Hepatocyte (in vitro differentiated cells): Measurements from ENCODE around the gene SAFB2. TPM values are rescaled to one million over a fixed set of nuclear protein-coding genes. Genes with fewer than 3 reads are reported as not detected.

ENCODE experiments used
- DNase-seq: peaks from one replicate; pipeline ENCODE4 v3.0.0-alpha.2; 2016; ENCODE audit warnings: low spot score
- H2AFZ ChIP-seq: fragments of 200-600 bp; sonication (generic); 2 replicates; pipeline ENCODE4 v1.6.0; 2016; ENCODE audit warnings: antibody characterized with exemption, mild to moderate bottlenecking
- H3K27ac ChIP-seq: fragments of 200-600 bp; sonication (generic); 2 replicates; pipeline ENCODE4 v1.5.1; 2016; ENCODE audit warnings: mild to moderate bottlenecking
- H3K27me3 ChIP-seq: fragments of 200-600 bp; sonication (generic); 2 replicates; pipeline ENCODE4 v1.6.1; 2016
- H3K36me3 ChIP-seq: fragments of 200-600 bp; sonication (generic); replicated peaks from 2 replicates; pipeline ENCODE4 v1.5.1; 2016; ENCODE audit warnings: low read depth; ENCODE audit not compliant: insufficient read depth
- H3K4me1 ChIP-seq: fragments of 200-600 bp; sonication (generic); 2 replicates; pipeline ENCODE4 v1.5.1; 2016; ENCODE audit warnings: mild to moderate bottlenecking, moderate library complexity; ENCODE audit not compliant: insufficient read depth
- H3K4me2 ChIP-seq: fragments of 200-600 bp; sonication (generic); 2 replicates; pipeline ENCODE4 v1.6.0; 2016
- H3K4me3 ChIP-seq: fragments of 200-600 bp; sonication (generic); 2 replicates; pipeline ENCODE4 v1.5.1; 2016; ENCODE audit warnings: mild to moderate bottlenecking
- H3K79me2 ChIP-seq: fragments of 200-600 bp; sonication (generic); 2 replicates; pipeline ENCODE4 v1.6.0; 2017; ENCODE audit warnings: mild to moderate bottlenecking
- H3K9me2 ChIP-seq: fragments of 200-600 bp; sonication (generic); replicated peaks from 2 replicates; pipeline ENCODE4 v1.6.0; 2017; ENCODE audit warnings: mild to moderate bottlenecking; ENCODE audit not compliant: insufficient read depth
- H3K9me3 ChIP-seq: fragments of 200-600 bp; sonication (generic); 2 replicates; pipeline ENCODE4 v1.5.1; 2016; ENCODE audit warnings: low read depth, mild to moderate bottlenecking
- H4K20me1 ChIP-seq: fragments of 200-600 bp; sonication (generic); 2 replicates; pipeline ENCODE4 v1.6.0; 2016; ENCODE audit warnings: mild to moderate bottlenecking; ENCODE audit not compliant: insufficient read depth, poor library complexity, severe bottlenecking
- CTCF ChIP-seq: fragments of 200-600 bp; sonication (generic); IDR thresholded peaks from 2 replicates; pipeline ENCODE4 v1.5.1; 2016; ENCODE audit warnings: antibody characterized with exemption, mild to moderate bottlenecking; ENCODE audit not compliant: poor library complexity
- EZH2 ChIP-seq: fragments of 200-600 bp; sonication (generic); IDR thresholded peaks from 2 replicates; pipeline ENCODE4 v1.6.1; 2016; ENCODE audit warnings: antibody characterized with exemption, mild to moderate bottlenecking, borderline replicate concordance
- EZH2phosphoT487 ChIP-seq: fragments of 200-600 bp; sonication (generic); IDR thresholded peaks from one replicate; pipeline ENCODE4 v1.6.1; 2018; ENCODE audit warnings: antibody characterized with exemption, mild to moderate bottlenecking, low read depth, moderate library complexity; ENCODE audit not compliant: unreplicated experiment, severe bottlenecking
- WGBS: methylation state at CpG from one replicate; pipeline ENCODE4 v1.1.6; 2016; ENCODE audit warnings: low lambda C conversion rate; ENCODE audit errors: missing lambda C conversion rate; 5-methylcytosine and 5-hydroxymethylcytosine counted together
- polyA plus RNA-seq: library from polyadenylated mRNA; unstranded; fragments of >200 nt; fragmentation: Nextera tagmentation; extraction: Ambion mirVana; gene quantifications from 2 replicates; pipeline ENCODE4 v1.2.1, GENCODE V29; 2016
- small RNA-seq: library from RNA; depleted of rRNA; stranded (forward); fragments of <200 nt; gene quantifications from one replicate; pipeline ENCODE3, GENCODE V24; 2014
- total RNA-seq: library from RNA; depleted of rRNA; stranded (reverse); fragments of >200 nt; gene quantifications from 2 replicates; pipeline ENCODE4 v1.2.3, GENCODE V29; 2014

The SAFB2 gene
- total and polyA plus RNA-seq, 2 experiments from 2014 or later: 21.1 to 42.6 TPM

GRCh38 chr19:5541456-5541855, 81.1 kb downstream of the SAFB2 start:
- Histone ChIP-seq H3K4me1 (peaks cover 3% of the 10 kb centered on the region), H4K20me1 (no peaks in the 10 kb centered on the region), H2AFZ (no peak overlapping the region), H3K27ac (no peak overlapping the region), H3K27me3 (no peaks in the 10 kb centered on the region), H3K4me2 (no peak overlapping the region), H3K9me2 (no peaks in the 10 kb centered on the region), H3K36me3 (no peaks in the 10 kb centered on the region), H3K9me3 (no peaks in the 10 kb centered on the region), H3K79me2 (no peaks in the 10 kb centered on the region), H3K4me3 (no peak overlapping the region)
- WGBS: 91% methylated on average over 7 of the region's 7 CpGs
- no peak for TF ChIP-seq EZH2phosphoT487
- TF ChIP-seq EZH2: no peak
- no peak for TF ChIP-seq CTCF
- no peak for DNase-seq

GRCh38 chr19:5540208-5540607, 82.4 kb downstream of the SAFB2 start:
- WGBS: 88% methylated on average over 10 of the region's 10 CpGs
- H3K4me1 ChIP-seq: peaks cover 8% of the 10 kb centered on the region
- no peaks in the 10 kb centered on the region for H3K36me3 ChIP-seq
- H3K27me3 ChIP-seq: no peaks in the 10 kb centered on the region
- no peaks in the 10 kb centered on the region for H3K79me2 ChIP-seq
- H3K4me3 ChIP-seq: no peak overlapping the region
- DNase-seq: no peak
- H4K20me1 ChIP-seq: no peaks in the 10 kb centered on the region
- no peak overlapping the region for H3K4me2 ChIP-seq
- no peaks in the 10 kb centered on the region for H3K9me3 ChIP-seq
- no peak overlapping the region for H2AFZ ChIP-seq
- H3K9me2 ChIP-seq: no peaks in the 10 kb centered on the region
- TF ChIP-seq EZH2: no peak
- TF ChIP-seq CTCF: no peak
- no peak for TF ChIP-seq EZH2phosphoT487
- no peak overlapping the region for H3K27ac ChIP-seq

GRCh38 chr19:5537870-5538269, 84.7 kb downstream of the SAFB2 start:
- H4K20me1 ChIP-seq: no peaks in the 10 kb centered on the region
- no peaks in the 10 kb centered on the region for H3K9me2 ChIP-seq
- H3K9me3 ChIP-seq: no peaks in the 10 kb centered on the region
- 94% methylated on average over 12 of the region's 12 CpGs for WGBS
- no peak overlapping the region for H3K4me2 ChIP-seq
- H3K4me1 ChIP-seq: peaks cover 8% of the 10 kb centered on the region
- H3K27ac ChIP-seq: no peak overlapping the region
- H2AFZ ChIP-seq: no peak overlapping the region
- no peaks in the 10 kb centered on the region for H3K79me2 ChIP-seq
- no peaks in the 10 kb centered on the region for H3K27me3 ChIP-seq
- H3K4me3 ChIP-seq: no peak overlapping the region
- no peak for DNase-seq
- TF ChIP-seq CTCF (no peak), EZH2 (no peak), EZH2phosphoT487 (no peak)
- H3K36me3 ChIP-seq: no peaks in the 10 kb centered on the region

Small RNAs within 50 kb of the gene (small RNA-seq; reads per million reads assigned to genes)
- gene SNRPEP4: not detected

Other genes with a start within 250 kb of the SAFB2 start
- not detected in 2 replicates for gene ZNRF4, start 167.4 kb downstream of the SAFB2 start, total RNA-seq
- not detected in 2 replicates for gene ZNRF4, start 167.4 kb downstream of the SAFB2 start, polyA plus RNA-seq
- 0.64 and 1.8 TPM in 2 replicates for gene TINCR, start 54.8 kb downstream of the SAFB2 start, total RNA-seq
- gene TINCR, start 54.8 kb downstream of the SAFB2 start, polyA plus RNA-seq: 2.4 and 4.9 TPM in 2 replicates
- gene SAFB, start 307 bp upstream of the SAFB2 start, total RNA-seq: 42.0 and 50.2 TPM in 2 replicates
- 75.8 and 96.3 TPM in 2 replicates for gene SAFB, start 307 bp upstream of the SAFB2 start, polyA plus RNA-seq
- 32.3 and 38.2 TPM in 2 replicates for gene MICOS13, start 57.7 kb upstream of the SAFB2 start, total RNA-seq
- gene MICOS13, start 57.7 kb upstream of the SAFB2 start, polyA plus RNA-seq: 120 and 157 TPM in 2 replicates
- gene HSD11B1L, start 58.3 kb upstream of the SAFB2 start, total RNA-seq: 14.0 and 14.9 TPM in 2 replicates
- gene HSD11B1L, start 58.3 kb upstream of the SAFB2 start, polyA plus RNA-seq: 25.1 and 26.0 TPM in 2 replicates
- 637 and 1,059 TPM in 2 replicates for gene RPL36, start 67.5 kb upstream of the SAFB2 start, total RNA-seq
- 917 and 990 TPM in 2 replicates for gene RPL36, start 67.5 kb upstream of the SAFB2 start, polyA plus RNA-seq
- 61.6 and 63.0 TPM in 2 replicates for gene LONP1, start 97.4 kb upstream of the SAFB2 start, total RNA-seq
- gene LONP1, start 97.4 kb upstream of the SAFB2 start, polyA plus RNA-seq: 79.1 and 79.2 TPM in 2 replicates
- gene CATSPERD, start 97.9 kb upstream of the SAFB2 start, total RNA-seq: not detected in 2 replicates
- not detected in 2 replicates for gene CATSPERD, start 97.9 kb upstream of the SAFB2 start, polyA plus RNA-seq
- 0.13 and 1.2 TPM in 2 replicates for gene PRR22, start 162.0 kb upstream of the SAFB2 start, total RNA-seq
- 2.9 and 5.5 TPM in 2 replicates for gene PRR22, start 162.0 kb upstream of the SAFB2 start, polyA plus RNA-seq
- 24.9 and 26.7 TPM in 2 replicates for gene DUS3L, start 168.4 kb upstream of the SAFB2 start, total RNA-seq
- gene DUS3L, start 168.4 kb upstream of the SAFB2 start, polyA plus RNA-seq: 28.9 and 44.9 TPM in 2 replicates
- 2.7 and 5.6 TPM in 2 replicates for gene NRTN, start 182.3 kb upstream of the SAFB2 start, total RNA-seq
- 31.1 and 35.6 TPM in 2 replicates for gene NRTN, start 182.3 kb upstream of the SAFB2 start, polyA plus RNA-seq
- 0.07 and 0.36 TPM in 2 replicates for gene FUT6, start 216.9 kb upstream of the SAFB2 start, total RNA-seq
- gene FUT6, start 216.9 kb upstream of the SAFB2 start, polyA plus RNA-seq: 0.90 TPM in 1 of 2 replicates, not detected in the other
- 0.08 TPM in 1 of 2 replicates, not detected in the other for gene FUT3, start 228.7 kb upstream of the SAFB2 start, total RNA-seq
- 0.45 TPM in 1 of 2 replicates, not detected in the other for gene FUT3, start 228.7 kb upstream of the SAFB2 start, polyA plus RNA-seq
- gene FUT5, start 247.8 kb upstream of the SAFB2 start, total RNA-seq: not detected in 2 replicates
- gene FUT5, start 247.8 kb upstream of the SAFB2 start, polyA plus RNA-seq: not detected in 2 replicates